Common myeloid progenitor, CD34-positive (primary cell): Measurements from ENCODE around the gene NEFH.
"Not testable (repeated sequence)": the region's sequence is repeated elsewhere in the genome, so short reads cannot be mapped to it uniquely, and the experiment has no call there.

ENCODE experiments used
- CTCF ChIA-PET: fragments of 350-600 bp; sonication (Branson Sonifier 250); formaldehyde crosslinking; loops from one replicate; lab custom pipeline; 2021; ENCODE audit warnings: antibody characterized with exemption; lab: Charles Lee
- POLR2A ChIA-PET: fragments of 350-600 bp; sonication (Branson Sonifier 250); formaldehyde crosslinking; loops from one replicate; lab custom pipeline; 2021; ENCODE audit warnings: antibody characterized with exemption; lab: Charles Lee
- DNase-seq, 3 donors: peaks; one replicate each; pipeline versions ENCODE4 v3.0.0 to v3.0.0-alpha.2; 2013
- H3K27ac ChIP-seq, 2 experiments: 1 replicate in 1 of 2; 2 replicates in 1 of 2; pipeline ENCODE4 v1.7.0; 2013; ENCODE audit warnings: inconsistent platforms in 2 of 2, low read length in 2 of 2, mild to moderate bottlenecking in 2 of 2, low read depth in 1 of 2, moderate library complexity in 1 of 2; ENCODE audit not compliant: severe bottlenecking in 2 of 2, insufficient read depth in 1 of 2, poor library complexity in 1 of 2
- H3K27me3 ChIP-seq, 5 experiments: replicated peaks in 2 of 5; 1 replicate in 3 of 5; 2 replicates in 2 of 5; pipeline versions ENCODE4 v1.6.1 to v1.7.0; 2013; ENCODE audit warnings: low read length in 4 of 5, mild to moderate bottlenecking in 2 of 5, moderate library complexity in 2 of 5, inconsistent platforms in 1 of 5; ENCODE audit not compliant: insufficient read depth in 5 of 5, control insufficient read depth in 4 of 5
- H3K36me3 ChIP-seq, 4 experiments: 1 replicate in 2 of 4; 2 replicates in 2 of 4; pipeline versions ENCODE4 v1.6.1 to v1.7.0; 2013; ENCODE audit warnings: low read length in 3 of 4, control low read depth in 1 of 4, mild to moderate bottlenecking in 1 of 4; ENCODE audit not compliant: control insufficient read depth in 4 of 4, insufficient read depth in 4 of 4
- H3K4me1 ChIP-seq, 4 experiments: 1 replicate in 3 of 4; 2 replicates in 1 of 4; pipeline versions ENCODE4 v1.6.1 to v1.7.1; 2013; ENCODE audit warnings: low read length in 3 of 4, mild to moderate bottlenecking in 3 of 4, control low read depth in 1 of 4, inconsistent platforms in 1 of 4, moderate library complexity in 1 of 4; ENCODE audit not compliant: control insufficient read depth in 4 of 4, insufficient read depth in 4 of 4; ENCODE audit errors: control extremely low read depth in 1 of 4
- H3K4me3 ChIP-seq, 7 experiments: 1 replicate in 4 of 7; 2 replicates in 3 of 7; pipeline versions ENCODE4 v1.5.1 to v1.7.0; 2013; ENCODE audit warnings: mild to moderate bottlenecking in 7 of 7, low read length in 6 of 7, moderate library complexity in 6 of 7, inconsistent platforms in 2 of 7, low read depth in 2 of 7, control low read depth in 1 of 7; ENCODE audit not compliant: insufficient read depth in 4 of 7, control insufficient read depth in 1 of 7; ENCODE audit errors: extremely low read depth in 1 of 7
- H3K9me3 ChIP-seq, 5 experiments: 1 replicate in 4 of 5; 2 replicates in 1 of 5; pipeline versions ENCODE4 v1.6.1 to v1.7.1; 2013; ENCODE audit warnings: low read length in 4 of 5, mild to moderate bottlenecking in 2 of 5, inconsistent platforms in 1 of 5, low read depth in 1 of 5, moderate library complexity in 1 of 5; ENCODE audit not compliant: control insufficient read depth in 4 of 5, insufficient read depth in 2 of 5; ENCODE audit errors: control extremely low read depth in 1 of 5
- WGBS: methylation state at CpG from one replicate; pipeline ENCODE4 v1.1.5; 2013; ENCODE audit not compliant: insufficient coverage; 5-methylcytosine and 5-hydroxymethylcytosine counted together

NEFH gene

GRCh38 chr22:29482726-29483125, 2.7 kb downstream of the NEFH start:
- DNase-seq = no peak
- Histone ChIP-seq H3K9me3 (peaks cover 0 to 3% (median 0%) of the 10 kb centered on the region in 5 experiments), H3K4me3 (no peak overlapping the region), H3K27ac (no peak overlapping the region), H3K36me3 (peaks cover 0 to 2% (median 0%) of the 10 kb centered on the region in 4 experiments), H3K27me3 (peaks cover 0 to 42% (median 17%) of the 10 kb centered on the region in 5 experiments), H3K4me1 (peaks cover 2 to 42% (median 39%) of the 10 kb centered on the region in 4 experiments)
- 100% methylated on average over 3 of the region's 7 CpGs for WGBS
- ChIA-PET POLR2A (no interaction called here), CTCF (interaction anchor here (1.0 to 3.5 kb wide), 6 partner anchors 12 to 523 kb away, joined by 3 to 21 read pairs (median 4); no protein-coding TSS in a partner anchor)

GRCh38 chr22:29483254-29483653, 3.2 kb downstream of the NEFH start:
- Histone ChIP-seq H3K9me3 (peaks cover 0 to 3% (median 0%) of the 10 kb centered on the region in 5 experiments), H3K4me1 (peaks cover 2 to 37% (median 33%) of the 10 kb centered on the region in 4 experiments), H3K27ac (no peak overlapping the region), H3K36me3 (peaks cover 0 to 2% (median 0%) of the 10 kb centered on the region in 4 experiments), H3K27me3 (peaks cover 0 to 42% (median 17%) of the 10 kb centered on the region in 5 experiments), H3K4me3 (no peak overlapping the region)
- DNase-seq = no peak
- ChIA-PET CTCF (interaction anchor here (1.1 to 3.5 kb wide), 4 partner anchors 9 to 522 kb away, joined by 4 to 21 read pairs (median 7); no protein-coding TSS in a partner anchor), POLR2A (no interaction called here)
- 100% methylated on average over 4 of the region's 13 CpGs for WGBS

DNA sequence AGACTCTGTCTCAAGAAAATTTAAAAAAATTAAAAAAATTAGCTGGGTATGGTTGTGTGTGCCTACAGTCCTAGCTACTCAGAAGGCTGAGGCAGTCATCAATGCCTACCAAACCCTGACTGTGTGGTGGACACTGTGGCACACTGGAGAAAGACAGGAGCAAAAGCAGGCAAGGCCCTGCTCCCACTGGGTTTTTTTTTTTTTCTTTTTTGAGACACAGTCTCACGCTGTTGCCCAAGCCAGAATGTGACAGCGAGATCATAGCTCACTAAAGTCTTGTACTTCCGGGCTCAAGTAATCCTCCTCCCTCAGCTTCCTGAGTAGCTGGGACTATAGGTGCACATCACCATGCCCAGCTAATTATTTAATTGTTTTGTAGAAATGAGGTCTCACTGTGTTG, 4.6 kb downstream of the NEFH start:
- Histone ChIP-seq H3K9me3 (peaks cover 0 to 3% (median 0%) of the 10 kb centered on the region in 5 experiments), H3K36me3 (peaks cover 0 to 2% (median 0%) of the 10 kb centered on the region in 4 experiments), H3K27ac (no peak overlapping the region), H3K4me3 (no peak overlapping the region), H3K27me3 (peaks cover 0 to 32% (median 11%) of the 10 kb centered on the region in 5 experiments), H3K4me1 (peaks cover 2 to 30% (median 24%) of the 10 kb centered on the region in 4 experiments)
- DNase-seq = no peak
- ChIA-PET CTCF (interaction anchor here (1.4 to 2.1 kb wide), 2 partner anchors 10 to 40 kb away, joined by 3 to 8 read pairs; no protein-coding TSS in a partner anchor), POLR2A (no interaction called here)
- WGBS = 90% methylated on average over 2 of the region's 3 CpGs

GRCh38 chr22:29485448-29485847, 5.4 kb downstream of the NEFH start:
- DNase-seq = no peak
- Histone ChIP-seq H3K9me3 (peaks cover 0 to 1% (median 0%) of the 10 kb centered on the region in 5 experiments), H3K27me3 (peaks cover 0 to 24% (median 6%) of the 10 kb centered on the region in 5 experiments), H3K4me1 (peaks cover 2 to 22% (median 16%) of the 10 kb centered on the region in 4 experiments), H3K36me3 (peaks cover 0 to 2% (median 0%) of the 10 kb centered on the region in 4 experiments), H3K4me3 (no peak overlapping the region), H3K27ac (no peak overlapping the region)
- POLR2A ChIA-PET = no interaction called here
- CTCF ChIA-PET = interaction anchor here (1.4 to 2.1 kb wide), 2 partner anchors 11 to 39 kb away, joined by 3 to 8 read pairs; no protein-coding TSS in a partner anchor
- 93% methylated on average over 8 of the region's 8 CpGs for WGBS

DNA sequence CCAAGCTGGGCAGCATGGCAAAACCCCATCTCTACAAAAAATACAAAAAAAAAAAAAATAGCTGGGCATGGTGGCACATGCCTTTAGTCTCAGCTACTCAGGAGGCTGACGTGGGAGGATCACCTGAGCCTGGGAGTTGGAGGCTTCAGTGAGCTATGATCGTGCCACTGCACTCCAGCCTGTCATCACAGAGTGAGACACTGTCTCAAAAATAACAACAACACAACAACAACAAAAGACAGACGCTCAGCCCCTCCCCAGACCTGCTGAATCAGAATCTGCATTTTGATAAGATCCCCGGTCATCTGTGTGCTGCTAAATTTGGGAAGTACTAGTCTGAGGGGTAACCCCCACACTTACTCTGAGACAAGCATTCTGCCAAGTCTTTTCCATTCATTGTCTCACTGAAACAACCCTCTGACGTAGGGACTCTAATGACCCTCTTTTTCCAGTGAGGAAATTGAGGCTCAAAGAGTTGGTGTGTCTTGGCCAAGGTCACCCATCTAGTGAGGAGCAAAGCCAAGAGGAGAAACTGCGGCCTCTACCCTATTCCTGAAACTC, 7.5 kb downstream of the NEFH start:
- peaks cover 0 to 2% (median 0%) of the 10 kb centered on the region in 4 experiments for H3K36me3 ChIP-seq
- POLR2A ChIA-PET = no interaction called here
- peaks cover 0 to 4% (median 0%) of the 10 kb centered on the region in 4 experiments for H3K4me1 ChIP-seq
- 100% methylated on average over 3 of the region's 6 CpGs for WGBS
- no peak overlapping the region for H3K4me3 ChIP-seq
- CTCF ChIA-PET = no interaction called here
- peaks cover 0 to 4% (median 0%) of the 10 kb centered on the region in 5 experiments for H3K27me3 ChIP-seq
- no peaks in the 10 kb centered on the region for H3K9me3 ChIP-seq
- no peak overlapping the region for H3K27ac ChIP-seq
- DNase-seq = no peak

DNA sequence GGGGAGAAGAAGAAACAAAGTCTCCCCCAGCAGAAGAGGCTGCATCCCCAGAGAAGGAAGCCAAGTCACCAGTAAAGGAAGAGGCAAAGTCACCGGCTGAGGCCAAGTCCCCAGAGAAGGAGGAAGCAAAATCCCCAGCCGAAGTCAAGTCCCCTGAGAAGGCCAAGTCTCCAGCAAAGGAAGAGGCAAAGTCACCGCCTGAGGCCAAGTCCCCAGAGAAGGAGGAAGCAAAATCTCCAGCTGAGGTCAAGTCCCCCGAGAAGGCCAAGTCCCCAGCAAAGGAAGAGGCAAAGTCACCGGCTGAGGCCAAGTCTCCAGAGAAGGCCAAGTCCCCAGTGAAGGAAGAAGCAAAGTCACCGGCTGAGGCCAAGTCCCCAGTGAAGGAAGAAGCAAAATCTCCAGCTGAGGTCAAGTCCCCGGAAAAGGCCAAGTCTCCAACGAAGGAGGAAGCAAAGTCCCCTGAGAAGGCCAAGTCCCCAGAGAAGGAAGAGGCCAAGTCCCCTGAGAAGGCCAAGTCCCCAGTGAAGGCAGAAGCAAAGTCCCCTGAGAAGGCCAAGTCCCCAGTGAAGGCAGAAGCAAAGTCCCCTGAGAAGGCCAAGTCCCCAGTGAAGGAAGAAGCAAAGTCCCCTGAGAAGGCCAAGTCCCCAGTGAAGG, 9.2 kb downstream of the NEFH start:
- H3K36me3 ChIP-seq, H3K27ac ChIP-seq, H3K4me3 ChIP-seq, H3K9me3 ChIP-seq, POLR2A ChIA-PET, CTCF ChIA-PET, H3K4me1 ChIP-seq, H3K27me3 ChIP-seq, DNase-seq: not testable (repeated sequence)
- 83% methylated on average over 8 of the region's 8 CpGs for WGBS

- no peak for DNase-seq
- H3K9me3 ChIP-seq = peaks cover 0 to 8% (median 0%) of the 10 kb centered on the region in 5 experiments
- H3K27ac ChIP-seq = no peak overlapping the region
- peaks cover 0 to 7% (median 0%) of the 10 kb centered on the region in 4 experiments for H3K36me3 ChIP-seq
- ChIA-PET CTCF (no interaction called here), POLR2A (no interaction called here)
- H3K4me3 ChIP-seq = no peak overlapping the region
- peaks cover 0 to 4% (median 0%) of the 10 kb centered on the region in 4 experiments for H3K4me1 ChIP-seq
- H3K27me3 ChIP-seq = no peaks in the 10 kb centered on the region
- WGBS = 93% methylated on average over 4 of the region's 6 CpGs
These were observed 11.0 kb downstream of the NEFH start for GRCh38 chr22:29491012-29491411.
